Stimulated activated CD8-positive, alpha-beta memory T cell treated with anti-CD3 and anti-CD28 coated beads, Interleukin-15, amount 100 ng/mL, for 1 hour (primary cell): ENCODE data around the gene PACSIN2.
"Not testable (repeated sequence)": the region's sequence is repeated elsewhere in the genome, so short reads cannot be mapped to it uniquely, and the experiment has no call there.

Source experiments
- DNase-seq: peaks from one replicate; pipeline ENCODE4 v3.0.0-alpha.2; 2020; ENCODE audit warnings: low read depth

Gene PACSIN2

DNA sequence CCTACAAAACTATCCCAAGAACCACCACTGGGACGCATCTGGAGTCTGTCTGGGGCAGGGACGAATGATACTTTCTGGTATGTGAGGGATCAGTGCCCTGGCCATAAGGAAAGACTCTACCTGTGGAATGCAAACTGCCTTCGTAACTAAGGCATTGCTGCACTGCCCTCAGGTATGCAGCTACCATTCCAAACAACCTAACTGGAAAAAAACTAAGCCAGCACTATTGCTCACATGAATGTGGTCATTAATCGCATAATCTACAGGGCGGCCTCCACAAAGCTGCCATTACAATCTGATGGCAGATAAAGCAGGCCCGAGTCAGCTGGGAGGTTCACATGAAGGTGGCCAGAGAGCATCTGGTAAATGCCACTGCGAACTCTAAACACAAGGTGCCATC is 3.9 kb downstream of the PACSIN2 start:
- DNase-seq = no peak

GRCh38 chr22:43009444-43009843 is 5.5 kb downstream of the PACSIN2 start:
- no peak for DNase-seq

- DNase-seq = no peak
These were observed 6.0 kb downstream of the PACSIN2 start for GRCh38 chr22:43008921-43009320.

DNA sequence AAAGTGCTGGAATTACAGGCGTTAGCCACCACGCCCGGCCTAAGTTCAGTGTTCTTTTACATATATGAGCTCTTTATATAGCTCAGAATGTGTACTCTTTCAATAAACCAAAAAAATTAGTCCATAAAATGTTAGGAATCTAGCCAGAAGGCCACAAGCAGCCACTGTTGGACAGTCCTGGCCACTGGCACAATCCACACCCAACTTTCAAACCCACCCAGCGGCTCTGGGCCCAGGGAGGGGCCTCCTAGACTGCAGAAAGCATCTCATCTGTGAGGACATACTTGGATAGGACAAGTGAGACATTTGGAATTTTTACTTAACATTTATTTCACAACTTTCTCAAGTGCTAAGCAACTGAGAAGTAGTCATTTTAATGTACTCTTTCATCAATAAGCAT is 6.4 kb downstream of the PACSIN2 start:
- no peak for DNase-seq

DNA sequence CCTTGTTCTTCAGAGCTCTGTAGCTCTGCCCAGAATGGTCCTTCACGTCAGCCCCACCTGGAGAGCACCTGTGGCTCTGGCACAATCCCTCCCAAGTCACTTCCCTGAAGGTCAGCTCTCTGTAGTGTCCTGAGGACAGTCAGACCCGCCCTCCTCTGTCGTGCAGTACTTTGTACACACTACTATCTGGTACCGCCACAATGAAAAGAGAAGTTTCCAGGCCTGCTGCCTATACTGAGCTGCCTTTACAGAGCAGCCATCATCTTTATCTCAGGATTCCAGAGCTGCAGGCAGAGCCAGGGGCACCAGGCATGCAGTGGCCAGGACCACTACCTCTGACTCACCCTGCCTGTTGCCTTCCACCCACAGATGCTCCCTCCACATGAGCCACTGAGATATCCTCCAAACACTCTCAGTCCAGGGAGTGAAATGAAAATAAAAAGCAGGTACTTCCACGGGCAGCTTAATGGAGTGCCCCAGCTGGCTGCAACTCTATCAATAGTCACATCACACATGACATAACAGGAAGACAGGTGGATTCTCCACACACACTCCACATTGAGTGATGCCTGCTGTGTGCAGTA is 7.3 kb downstream of the PACSIN2 start:
- DNase-seq = no peak

DNA sequence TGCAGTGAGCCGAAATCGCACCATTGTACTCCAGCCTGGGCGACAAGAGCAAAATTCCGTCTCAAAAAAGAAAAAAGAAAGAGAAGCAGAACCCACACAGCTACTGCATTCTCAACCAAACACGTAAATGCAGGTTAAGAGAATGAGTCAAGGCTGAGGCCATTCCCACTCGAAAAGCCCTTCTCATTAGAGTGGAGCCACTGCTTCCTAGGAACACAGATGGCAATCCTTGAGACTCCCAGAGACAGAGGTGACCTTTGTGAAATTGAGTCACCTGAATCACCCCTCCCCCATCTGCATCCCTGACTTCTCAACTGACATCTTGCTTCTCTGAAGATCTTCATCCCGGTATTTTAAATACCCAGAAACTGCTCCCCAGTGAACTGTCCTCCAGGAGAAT is 8.2 kb downstream of the PACSIN2 start:
- DNase-seq = no peak

DNA sequence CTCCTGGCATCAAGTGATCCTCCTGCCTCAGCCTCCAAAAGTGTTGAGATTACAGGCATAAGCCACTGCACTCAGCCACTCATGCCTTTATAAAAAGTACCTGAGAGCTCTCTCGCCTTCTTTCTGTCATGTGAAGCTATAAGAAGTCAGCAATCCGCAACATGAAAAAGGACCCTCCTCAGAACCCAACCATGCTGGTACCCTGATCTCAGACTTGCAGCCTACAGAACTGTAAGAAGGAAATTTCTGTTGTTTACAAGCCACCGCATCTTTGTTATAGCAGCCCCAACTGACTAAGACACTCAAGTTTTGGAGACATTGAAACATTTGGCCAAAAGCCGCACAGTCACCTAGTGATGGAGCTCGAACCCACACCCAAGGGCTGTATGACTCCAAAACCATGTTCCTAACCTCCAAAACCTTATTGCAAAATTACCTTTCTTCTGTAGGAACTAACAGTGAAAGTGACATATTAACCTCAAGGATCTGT is 8.9 kb downstream of the PACSIN2 start:
- no peak for DNase-seq

GRCh38 chr22:43005106-43005505 is 9.8 kb downstream of the PACSIN2 start:
- DNase-seq = no peak

DNA sequence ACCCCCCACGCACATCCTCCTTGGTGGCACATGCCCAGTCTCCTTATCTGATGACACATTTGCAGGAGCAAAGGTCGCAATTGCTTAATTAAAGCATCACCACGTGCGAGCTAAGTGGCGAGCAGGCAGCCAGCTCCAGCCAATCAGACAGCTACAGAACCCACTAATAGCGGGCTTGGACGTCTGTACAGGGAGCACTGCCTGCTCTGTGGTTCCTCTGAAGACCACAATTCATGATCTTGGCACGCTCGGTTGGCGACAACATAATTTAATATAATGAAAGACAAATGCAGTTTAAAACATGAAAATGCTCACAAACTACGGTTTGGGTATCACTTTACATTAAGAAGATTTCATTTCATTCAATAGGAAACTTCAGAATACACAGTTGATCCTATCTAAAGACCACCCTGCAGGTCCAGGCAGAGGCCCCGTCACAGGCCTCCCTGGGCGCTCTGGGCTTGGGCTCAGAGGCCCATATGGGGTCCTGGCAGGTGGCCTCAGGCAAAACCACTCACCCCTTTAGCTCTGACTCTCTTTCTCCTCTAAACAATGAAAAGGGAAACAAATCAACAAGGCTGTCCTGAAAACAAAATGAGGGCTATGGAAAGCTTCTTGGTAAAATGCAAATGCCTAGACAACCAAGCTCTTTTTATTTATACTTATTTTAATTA is 10.4 kb downstream of the PACSIN2 start:
- DNase-seq = no peak

DNA sequence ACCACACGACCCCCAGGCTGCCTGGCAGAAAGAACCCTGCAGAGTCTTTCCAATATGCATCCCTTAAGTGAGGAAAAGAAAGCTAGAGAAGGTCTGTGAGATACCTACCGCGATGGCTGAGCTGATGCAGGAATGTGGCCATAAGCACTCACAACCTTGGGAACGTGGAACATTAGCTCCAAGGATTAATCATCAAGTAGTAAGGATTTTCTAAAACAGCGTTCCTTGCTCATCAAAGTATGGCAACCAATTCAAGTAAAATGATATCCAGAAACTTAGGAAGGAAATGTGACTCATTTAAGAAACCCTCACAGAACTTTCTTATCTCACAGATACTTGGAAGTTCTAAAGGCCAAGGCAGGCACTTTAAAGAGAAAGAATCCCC is 12.8 kb downstream of the PACSIN2 start:
- DNase-seq = no peak

DNA sequence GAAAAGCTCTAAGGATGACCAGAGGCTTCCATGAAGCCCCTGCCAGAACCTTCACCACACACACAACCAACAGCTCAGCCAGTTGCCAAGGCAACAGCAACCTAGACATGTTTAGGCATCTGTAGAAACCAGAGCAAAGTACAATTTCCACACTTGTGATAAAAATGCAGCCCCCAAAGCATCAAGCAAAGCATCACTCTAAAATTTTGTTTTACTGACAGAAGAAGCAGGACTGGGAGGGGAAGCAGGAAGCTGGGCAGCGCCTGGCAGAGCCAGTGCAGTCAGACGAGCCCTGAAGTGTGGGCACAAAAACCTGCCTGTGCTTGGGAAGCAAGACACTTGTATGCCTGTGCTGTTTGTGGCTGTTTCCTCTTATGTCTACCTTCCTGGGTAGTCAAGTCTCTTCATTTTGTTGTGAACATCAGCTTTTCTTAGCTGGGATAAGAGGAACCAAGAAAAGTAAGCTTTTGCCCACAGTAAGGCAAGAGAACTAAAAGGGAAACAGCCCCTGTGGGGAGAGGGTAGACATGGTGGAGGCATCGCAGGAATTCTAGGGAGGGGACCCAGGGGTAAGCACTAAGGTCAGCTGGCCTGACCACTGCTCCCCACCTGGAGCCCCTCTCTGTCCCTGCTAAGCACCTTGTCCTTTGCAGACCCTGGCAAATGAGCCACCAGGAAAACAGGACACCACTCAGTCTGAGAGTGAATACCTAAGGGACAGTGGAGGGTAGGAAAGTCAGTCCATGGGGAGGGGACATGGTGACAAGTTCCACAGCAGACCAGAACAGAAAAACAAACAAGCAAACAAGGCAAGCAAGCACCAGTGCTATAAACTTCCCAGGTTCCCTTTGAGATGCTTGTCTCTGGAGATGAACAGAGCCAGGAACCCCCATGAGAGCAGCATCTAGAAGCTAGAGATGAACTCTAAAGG is 13.4 kb downstream of the PACSIN2 start:
- DNase-seq = no peak

GRCh38 chr22:43000441-43001175 is 14.3 kb downstream of the PACSIN2 start:
- no peak for DNase-seq

DNA sequence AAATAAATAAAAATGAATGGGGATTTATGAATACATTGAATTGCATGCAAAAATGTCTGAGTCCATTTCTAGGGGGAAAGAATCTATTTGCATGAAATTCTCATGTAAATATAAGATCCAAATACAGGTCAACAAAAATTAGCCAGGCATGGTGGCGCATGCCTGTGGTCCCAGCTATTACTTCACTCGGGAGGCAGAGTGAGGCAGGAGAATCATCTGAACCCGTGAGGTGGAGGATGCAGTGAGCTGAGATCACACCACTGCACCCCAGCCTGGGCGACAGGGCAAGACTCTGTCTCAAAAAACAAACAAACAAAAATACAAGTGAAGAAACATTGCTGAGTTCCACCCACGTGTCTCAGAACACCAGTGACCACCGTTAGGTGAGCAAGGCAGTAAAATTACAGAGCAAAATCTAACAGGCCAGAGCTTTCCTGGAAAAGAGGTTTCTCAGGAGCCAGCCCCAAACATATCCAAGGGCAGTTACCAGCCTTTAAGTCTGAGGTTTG is 17.3 kb downstream of the PACSIN2 start:
- no peak for DNase-seq

GRCh38 chr22:42996646-42997365 is 18.1 kb downstream of the PACSIN2 start:
- DNase-seq = no peak

- not testable (repeated sequence) for DNase-seq
These were observed 19.3 kb downstream of the PACSIN2 start for GRCh38 chr22:42995654-42996053.

DNA sequence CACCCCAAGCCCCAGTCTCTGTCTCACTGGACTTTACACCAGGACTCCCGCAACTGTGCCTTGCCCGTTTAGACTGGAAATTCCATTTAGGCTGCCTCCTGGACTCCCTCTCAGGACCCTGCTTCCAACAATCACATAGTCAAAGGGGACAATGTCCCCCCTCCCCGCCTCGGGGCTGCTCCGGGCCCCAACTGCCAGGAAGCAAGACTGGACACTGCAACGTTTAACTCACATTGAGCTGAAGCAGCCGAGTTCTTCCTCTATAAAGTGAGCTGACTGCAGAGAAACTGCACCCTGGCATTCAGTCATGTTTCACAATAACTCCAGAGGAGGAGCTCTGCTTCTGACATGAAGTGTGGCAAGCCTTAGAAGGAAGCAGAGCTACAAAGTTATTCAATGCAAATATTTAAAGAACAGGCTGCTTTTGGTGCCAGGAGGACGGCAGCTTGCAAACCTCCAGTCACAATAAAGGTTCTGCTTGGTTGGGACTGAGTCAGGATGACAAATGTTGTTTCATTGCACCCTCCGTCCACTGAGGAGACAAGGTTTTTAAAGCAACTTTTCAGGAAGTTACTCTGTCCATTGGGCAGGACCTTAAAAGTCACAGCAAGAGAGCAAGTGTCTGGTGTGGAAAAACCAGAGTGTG is 19.9 kb downstream of the PACSIN2 start:
- no peak for DNase-seq

- DNase-seq = no peak
These were observed 20.6 kb downstream of the PACSIN2 start for GRCh38 chr22:42994276-42994916.

DNA sequence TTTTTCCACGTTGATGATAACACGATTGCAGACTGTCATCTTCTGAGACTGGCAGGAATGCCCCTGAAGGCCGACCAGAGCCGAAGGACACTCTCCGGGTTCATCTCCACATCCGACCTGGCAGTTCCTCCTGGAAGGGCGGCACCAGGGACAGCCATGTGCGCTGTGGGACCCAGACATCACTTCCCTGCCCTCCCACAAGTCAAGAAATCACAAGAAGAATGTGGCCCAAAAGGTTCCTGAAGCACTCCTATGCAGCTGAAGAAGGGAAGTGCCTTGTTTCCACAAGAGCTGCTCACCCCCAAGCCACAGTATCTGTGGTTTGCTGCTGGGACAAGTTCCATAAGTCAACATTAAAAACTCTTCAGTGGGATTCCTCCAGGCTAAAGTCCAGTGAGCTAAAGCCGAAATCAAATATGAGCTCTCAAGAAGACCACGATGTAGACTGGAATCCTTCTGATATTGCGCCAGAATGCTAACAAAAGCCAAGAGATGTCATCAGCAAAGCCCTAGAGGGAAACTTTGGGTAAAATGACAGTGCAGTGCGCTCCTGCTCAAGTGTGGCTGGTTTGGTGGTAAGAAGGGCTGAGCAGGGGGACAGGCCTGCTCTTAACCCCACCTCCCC is 21.2 kb downstream of the PACSIN2 start:
- no peak for DNase-seq

DNA sequence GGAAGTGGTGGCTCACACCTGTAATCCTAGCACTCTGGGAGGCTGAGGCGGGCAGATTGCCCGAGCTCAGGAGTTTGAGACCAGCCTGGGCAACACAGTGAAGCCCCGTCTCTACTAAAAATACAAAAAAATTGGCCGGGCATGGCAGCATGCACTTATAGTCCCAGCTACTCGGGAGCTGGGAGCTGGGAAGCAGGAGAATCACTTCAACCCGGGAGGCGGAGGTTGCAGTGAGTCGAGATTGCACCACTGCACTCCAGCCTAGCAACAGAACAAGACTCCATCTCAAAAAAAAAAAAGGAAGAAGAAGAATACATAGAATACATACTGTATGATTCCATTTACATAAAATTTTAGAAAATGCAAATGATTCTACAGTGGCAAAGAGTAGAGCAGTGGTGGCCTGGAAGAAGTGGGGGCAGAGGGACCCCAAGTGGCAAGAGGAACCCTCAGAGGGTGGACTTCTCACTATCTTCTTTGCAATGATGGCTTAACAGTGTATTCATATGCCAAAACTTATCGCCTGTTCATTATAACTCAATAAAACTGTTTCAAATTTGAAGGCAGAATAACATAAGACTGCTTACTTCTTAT is 22.0 kb downstream of the PACSIN2 start:
- no peak for DNase-seq
